Heart right ventricle (tissue), 16 donors: ENCODE data around the gene TFF3. TPM values are rescaled to one million over a fixed set of nuclear protein-coding genes. Genes with fewer than 3 reads are reported as not detected.

Experiments
- ATAC-seq, 8 donors: fragments of 200-7000 bp; cut with Tn5 transposase; one replicate each; pipeline ENCODE4 v1.9.1; 2020; ENCODE audit warnings: mild to moderate bottlenecking in 8 of 8, moderate library complexity in 8 of 8, moderate number of reproducible peaks in 1 of 8
- DNase-seq, 2 donors: peaks; one replicate each; pipeline ENCODE4 v3.0.0-alpha.2; 2020
- H3K27ac ChIP-seq, 10 donors: fragments of 200-600 bp; sonication (generic) in 2 of 10; one replicate each; pipeline versions ENCODE4 v1.5.0 to v1.8.0; 2020 to 2022; ENCODE audit warnings: mild to moderate bottlenecking in 3 of 10
- H3K27me3 ChIP-seq, 7 donors: fragments of 200-600 bp; one replicate each; pipeline ENCODE4 v1.8.0; 2021 to 2022; ENCODE audit warnings: mild to moderate bottlenecking in 2 of 7
- H3K36me3 ChIP-seq, 9 donors: fragments of 200-600 bp; sonication (generic) in 1 of 9; one replicate each; pipeline versions ENCODE4 v1.5.0 to v1.8.0; 2020 to 2022; ENCODE audit warnings: mild to moderate bottlenecking in 2 of 9
- H3K4me1 ChIP-seq, 9 donors: fragments of 200-600 bp; sonication (generic) in 1 of 9; one replicate each; pipeline versions ENCODE4 v1.5.0 to v1.8.0; 2020 to 2022; ENCODE audit warnings: mild to moderate bottlenecking in 4 of 9
- H3K4me3 ChIP-seq, 10 donors: fragments of 200-600 bp; sonication (generic) in 2 of 10; one replicate each; pipeline versions ENCODE4 v1.5.0 to v1.8.0; 2020 to 2022; ENCODE audit warnings: mild to moderate bottlenecking in 7 of 10, moderate library complexity in 2 of 10
- H3K9me3 ChIP-seq, 11 donors: fragments of 200-600 bp in 10 of 11; sonication (generic) in 2 of 11; one replicate each; pipeline versions ENCODE4 v1.5.0 to v1.8.0; 2013 to 2022; ENCODE audit warnings: mild to moderate bottlenecking in 2 of 11, control low read depth in 1 of 11, moderate library complexity in 1 of 11
- CTCF ChIP-seq, 9 donors: fragments of 200-600 bp; sonication (generic) in 2 of 9; IDR thresholded peaks; one replicate each; pipeline versions ENCODE4 v1.5.0 to v1.8.0; 2021 to 2022; ENCODE audit warnings: antibody characterized with exemption in 9 of 9, mild to moderate bottlenecking in 5 of 9, moderate library complexity in 1 of 9
- WGBS, 2 donors: extraction: QIAGEN DNeasy Blood & Tissue Kit; methylation state at CpG; one replicate each; pipeline ENCODE4 v1.1.7; 2013; ENCODE audit warnings: inconsistent platforms in 1 of 2; 5-methylcytosine and 5-hydroxymethylcytosine counted together
- intact Hi-C, 10 donors: fragments of 100-400 bp; cut with DNase I; formaldehyde crosslinking; loops; one replicate each; pipeline versions ENCODE4 v1.11.1 to v1.14.2; 2022
- polyA plus RNA-seq, 2 donors: library from polyadenylated mRNA; stranded (reverse); fragments of 200-250 nt; gene quantifications; one replicate each; pipeline ENCODE4 v1.2.3, GENCODE V29; 2013
- total RNA-seq, 10 donors: library from RNA; stranded (reverse); fragmentation: NEBNext Ultra II Directional in 3 of 10; extraction: Animal tissue kit (Norgen Biotek cat#: 25700) in 3 of 10; gene quantifications; one replicate each; pipeline versions ENCODE4 v1.2.1 to v1.2.4, GENCODE V29; 2021 to 2023
- donor health status: Arrhythmogenic right ventricular cardiomyopathy.
- donor health status: ischemic (EF 13 %, LVEDD 7.1; RV severe dilation, severe dysfunction).
- donor health status: healthy with polysubstance abuse.
- donor health status: DM: no; HTN: yes; CAD: no.
- donor health status: DM: no; HTN: no; CAD: no.
- donor health status: ischemic (EF 25% LVEDD 6.9; RV normal size, moderate dysfunction).
- donor health status: ischemic (EF 25% LVEDD 5.7; RV mildly dilated, moderate dysfunction).
- donor health status: healthy.
- donor health status: DM: yes; HTN: yes; CAD: no.
- donor health status: Ischemic cardiomyopathy.
- donor health status: ischemic (EF 35%, LVEDD 5.7; RV mildly dilated, moderate dysfunction).
- donor health status: nonischemic (EF 11% LVEDD 7.7; RV severe dilation, severe dysfunction).
- donor health status: DM: yes; HTN: yes; CAD: no.
- donor health status: PGD.
- donor health status: ischemic (EF 29% LVEDD 5.4; RV normal size, mild dysfunction).
- donor health status: nonischemic (EF 23%, LVEDD 6.1; RV moderate dilation, normal function).

The TFF3 gene
- total and polyA plus RNA-seq, 12 donors = 0.90 to 7.9 (median 2.7) TPM

GRCh38 chr21:42358261-42358660 is 43.1 kb upstream of the TFF3 start:
- 91% methylated on average over 12 of the region's 12 CpGs for WGBS, 2 donors
- ATAC-seq = no peak
- peaks cover 0 to 43% (median 8%) of the 10 kb centered on the region in 11 donors for H3K9me3 ChIP-seq

GRCh38 chr21:42357307-42357706 is 42.1 kb upstream of the TFF3 start:
- no peak for TF ChIP-seq CTCF (IDR thresholded peaks at IDR 0.05)
- Histone ChIP-seq H3K9me3 (peaks cover 0 to 43% (median 8%) of the 10 kb centered on the region in 11 donors), H3K27me3 (peaks cover 0 to 12% (median 5%) of the 10 kb centered on the region in 7 donors), H3K4me1 (no peaks in the 10 kb centered on the region), H3K36me3 (no peaks in the 10 kb centered on the region), H3K4me3 (no peak overlapping the region), H3K27ac (no peak overlapping the region)
- ATAC-seq (no peak), DNase-seq (no peak)
- intact Hi-C loops = no loop called here
- 62 to 63% methylated on average over 3 of the region's 3 CpGs for WGBS, 2 donors

More at GRCh38 chr21:42358261-42358660, 43.1 kb upstream of the TFF3 start:
- Histone ChIP-seq H3K27ac (no peak overlapping the region), H3K27me3 (peaks cover 0 to 21% (median 8%) of the 10 kb centered on the region in 7 donors), H3K36me3 (no peaks in the 10 kb centered on the region), H3K4me1 (no peaks in the 10 kb centered on the region), H3K4me3 (no peak overlapping the region)
- no peak for DNase-seq
- intact Hi-C loops = loop anchor here in 1 of 10 donors (1.0 kb wide), 1 partner anchor 13 kb away; no protein-coding TSS in a partner anchor
- TF ChIP-seq CTCF (IDR thresholded peaks at IDR 0.05) = no peak

GRCh38 chr21:42356650-42357049 is 41.4 kb upstream of the TFF3 start:
- Histone ChIP-seq H3K36me3 (no peaks in the 10 kb centered on the region), H3K4me3 (no peak overlapping the region), H3K27me3 (peaks cover 0 to 11% (median 3%) of the 10 kb centered on the region in 7 donors), H3K9me3 (peaks cover 0 to 43% (median 8%) of the 10 kb centered on the region in 11 donors), H3K4me1 (no peaks in the 10 kb centered on the region), H3K27ac (no peak overlapping the region)
- 43 to 63% methylated on average over 6 of the region's 6 CpGs for WGBS, 2 donors
- DNase-seq (no peak), ATAC-seq (no peak)
- no peak for TF ChIP-seq CTCF (IDR thresholded peaks at IDR 0.05)
- intact Hi-C loops = no loop called here

GRCh38 chr21:42356046-42356445 is 40.8 kb upstream of the TFF3 start:
- peaks cover 0 to 43% (median 8%) of the 10 kb centered on the region in 11 donors for H3K9me3 ChIP-seq
- no peak overlapping the region for H3K27ac ChIP-seq
- no peaks in the 10 kb centered on the region for H3K36me3 ChIP-seq
- no peak for TF ChIP-seq CTCF (IDR thresholded peaks at IDR 0.05)
- H3K4me3 ChIP-seq = no peak overlapping the region
- H3K27me3 ChIP-seq = peaks cover 0 to 11% (median 3%) of the 10 kb centered on the region in 7 donors
- H3K4me1 ChIP-seq = no peaks in the 10 kb centered on the region
- intact Hi-C loops = no loop called here
- no peak for ATAC-seq
- WGBS, 2 donors = 87 to 90% methylated on average over 2 of the region's 2 CpGs
- no peak for DNase-seq
